ENCODE data around the gene TIGD7.

Gene TIGD7

GRCh38 chr16:3305109-3306068 lies at the start of gene TIGD7, which contains the start of gene ZNF75A:
TIGD7 (minus strand) TSS chr16:3305430; CDS start chr16:3300614, 4,816 bp downstream.
ZNF75A (plus strand) TSS chr16:3305497; CDS start chr16:3308429, 2,932 bp downstream.
- DNase-seq (ENCODE audit: low read depth): peak; percentile 69

GRCh38 chr16:3349175-3349574 lies 43.9 kb upstream of the TIGD7 start:
- no peak for DNase-seq (ENCODE audit: low read depth)

- no peak for DNase-seq (ENCODE audit: low read depth)
Observed at GRCh38 chr16:3348547-3349167, 43.4 kb upstream of the TIGD7 start.

GRCh38 chr16:3347586-3347985 lies 42.4 kb upstream of the TIGD7 start:
- no peak for DNase-seq (ENCODE audit: low read depth)

GRCh38 chr16:3346041-3346440 lies 40.8 kb upstream of the TIGD7 start:
- DNase-seq (ENCODE audit: low read depth): no peak

- no peak for DNase-seq (ENCODE audit: low read depth)
Observed at GRCh38 chr16:3328643-3329042, 23.4 kb upstream of the TIGD7 start.

GRCh38 chr16:3328104-3328503 lies 22.9 kb upstream of the TIGD7 start:
- no peak for DNase-seq (ENCODE audit: low read depth)

- no peak for DNase-seq (ENCODE audit: low read depth)
Observed at GRCh38 chr16:3327514-3327913, 22.3 kb upstream of the TIGD7 start.

- no peak for DNase-seq (ENCODE audit: low read depth)
Observed at GRCh38 chr16:3321816-3322215, 16.6 kb upstream of the TIGD7 start.

- DNase-seq (ENCODE audit: low read depth): no peak
Observed at GRCh38 chr16:3317315-3317999, 12.2 kb upstream of the TIGD7 start.

- DNase-seq (ENCODE audit: low read depth): no peak
Observed at GRCh38 chr16:3311496-3311895, 6.3 kb upstream of the TIGD7 start.

- no peak for DNase-seq (ENCODE audit: low read depth)
Observed at GRCh38 chr16:3306078-3306477, 848 bp upstream of the TIGD7 start.

- DNase-seq (ENCODE audit: low read depth): no peak
Observed at GRCh38 chr16:3304370-3304769, 860 bp downstream of the TIGD7 start.

GRCh38 chr16:3295783-3296182 lies 9.4 kb downstream of the TIGD7 start:
- DNase-seq (ENCODE audit: low read depth): no peak

GRCh38 chr16:3295209-3295608 lies 10.0 kb downstream of the TIGD7 start:
- DNase-seq (ENCODE audit: low read depth): no peak

- no peak for DNase-seq (ENCODE audit: low read depth)
Observed at GRCh38 chr16:3292604-3293003, 12.6 kb downstream of the TIGD7 start.

GRCh38 chr16:3289998-3290673 lies 15.1 kb downstream of the TIGD7 start:
- no peak for DNase-seq (ENCODE audit: low read depth)

- DNase-seq (ENCODE audit: low read depth): no peak
Observed at GRCh38 chr16:3285131-3285530, 20.1 kb downstream of the TIGD7 start.

GRCh38 chr16:3283543-3284447 lies 21.4 kb downstream of the TIGD7 start:
- no peak for DNase-seq (ENCODE audit: low read depth)

GRCh38 chr16:3282730-3283542 lies 22.3 kb downstream of the TIGD7 start, which contains the start of gene ZNF263:
ZNF263 (plus strand) TSS chr16:3283491; CDS start chr16:3283819, 328 bp downstream.
- peak; percentile 90 for DNase-seq (ENCODE audit: low read depth)

Data from activated T-cell treated with anti-CD3 and anti-CD28 coated beads for 1 hour (primary cell).